IMR-90 (cell line): ENCODE measurements around the gene CNBD2. TPM values are rescaled to one million over a fixed set of nuclear protein-coding genes. Genes with fewer than 3 reads are reported as not detected.

ENCODE experiments used
- ATAC-seq: fragments of 200-7000 bp; cut with Tn5 transposase; 2 replicates; pipeline ENCODE4 v1.9.1; 2020; ENCODE audit warnings: low read depth, mild to moderate bottlenecking, moderate library complexity
- BruUV-seq: library from RNA; stranded (reverse); fragments of 400-500 nt; replicated peaks from 2 replicates; lab custom pipeline; 2021; lab: Mats Ljungman, UMichigan
- CTCF ChIA-PET: fragments of 300-600 bp; formaldehyde crosslinking; extraction: SDS; loops from one replicate; lab custom pipeline; 2021; ENCODE audit warnings: antibody characterized with exemption; lab: Yijun Ruan, JAX
- POLR2A ChIA-PET: fragments of 300-600 bp; sonication (Branson Sonifier 250); formaldehyde crosslinking; loops from one replicate; lab custom pipeline; 2022; ENCODE audit warnings: antibody characterized with exemption; ENCODE audit not compliant: unreplicated experiment; lab: Charles Lee
- DNase-seq: peaks from one replicate; pipeline ENCODE4 v3.0.0; 2013
- H2AFZ ChIP-seq: replicated peaks from 2 replicates; pipeline ENCODE3; 2013; ENCODE audit warnings: low read length, mild to moderate bottlenecking; ENCODE audit not compliant: poor library complexity
- H2AK5ac ChIP-seq: 2 replicates; pipeline ENCODE4 v1.6.1; 2013; ENCODE audit warnings: low read depth, low read length, inconsistent platforms
- H2AK9ac ChIP-seq: replicated peaks from 2 replicates; pipeline ENCODE3; 2013; ENCODE audit warnings: mild to moderate bottlenecking, low read depth, low read length, moderate library complexity; ENCODE audit not compliant: poor library complexity
- H2BK120ac ChIP-seq: 2 replicates; pipeline ENCODE4 v1.6.1; 2013; ENCODE audit warnings: low read depth, low read length, inconsistent platforms
- H2BK15ac ChIP-seq: 3 replicates; pipeline ENCODE4 v1.6.1; 2013; ENCODE audit warnings: low read depth, low read length, inconsistent platforms
- H2BK20ac ChIP-seq: 2 replicates; pipeline ENCODE4 v1.6.1; 2013; ENCODE audit warnings: low read depth, mild to moderate bottlenecking, inconsistent platforms, low read length, moderate library complexity
- H2BK5ac ChIP-seq: 2 replicates; pipeline ENCODE4 v1.6.1; 2013; ENCODE audit warnings: mild to moderate bottlenecking, low read depth, low read length, inconsistent platforms; ENCODE audit not compliant: poor library complexity, severe bottlenecking
- H3K14ac ChIP-seq: replicated peaks from 2 replicates; pipeline ENCODE4 v1.6.1; 2013; ENCODE audit warnings: low read depth, low read length, inconsistent platforms
- H3K18ac ChIP-seq: 2 replicates; pipeline ENCODE4 v1.6.1; 2013; ENCODE audit warnings: low read depth, low read length, control low read depth
- H3K23ac ChIP-seq: 2 replicates; pipeline ENCODE4 v1.6.1; 2013; ENCODE audit warnings: low read depth, low read length, inconsistent platforms
- H3K27ac ChIP-seq: 2 replicates; pipeline ENCODE4 v1.5.1; 2013; ENCODE audit warnings: mild to moderate bottlenecking, control low read depth, low read length; ENCODE audit not compliant: insufficient read depth
- H3K27me3 ChIP-seq: 2 replicates; pipeline ENCODE4 v1.6.1; 2013; ENCODE audit warnings: low read length; ENCODE audit not compliant: control insufficient read depth, insufficient read depth
- H3K36me3 ChIP-seq: 2 replicates; pipeline ENCODE4 v1.6.1; 2013; ENCODE audit warnings: low read length, mixed read lengths; ENCODE audit not compliant: control insufficient read depth, insufficient read depth
- H3K4ac ChIP-seq: 2 replicates; pipeline ENCODE4 v1.6.1; 2013; ENCODE audit warnings: low read depth, low read length, inconsistent platforms
- H3K4me1 ChIP-seq: 2 replicates; pipeline ENCODE4 v1.6.1; 2013; ENCODE audit warnings: low read length, mixed read lengths; ENCODE audit not compliant: control insufficient read depth, insufficient read depth
- H3K4me2 ChIP-seq: 2 replicates; pipeline ENCODE4 v1.6.1; 2013; ENCODE audit warnings: low read depth, mild to moderate bottlenecking, control low read depth, low read length, moderate library complexity
- H3K4me3 ChIP-seq: 2 replicates; pipeline ENCODE4 v1.5.1; 2013; ENCODE audit warnings: low read depth, mild to moderate bottlenecking, control low read depth, low read length, moderate library complexity; ENCODE audit not compliant: insufficient read depth
- H3K56ac ChIP-seq: 2 replicates; pipeline ENCODE4 v1.6.1; 2013; ENCODE audit warnings: low read length, inconsistent platforms; ENCODE audit not compliant: insufficient read depth; ENCODE audit errors: extremely low read depth
- H3K79me1 ChIP-seq, 2 experiments: 2 replicates each; pipeline ENCODE4 v1.6.1; 2013; ENCODE audit warnings: low read length in 2 of 2, inconsistent platforms in 1 of 2, low read depth in 1 of 2
- H3K9ac ChIP-seq: 2 replicates; pipeline ENCODE4 v1.6.1; 2013; ENCODE audit warnings: low read depth, low read length, control low read depth
- H3K9me1 ChIP-seq: 2 replicates; pipeline ENCODE4 v1.6.1; 2013; ENCODE audit warnings: low read length, inconsistent platforms; ENCODE audit not compliant: insufficient read depth
- H3K9me3 ChIP-seq: 2 replicates; pipeline ENCODE4 v1.6.1; 2013; ENCODE audit warnings: low read length; ENCODE audit not compliant: control insufficient read depth, insufficient read depth
- H4K20me1 ChIP-seq: 2 replicates; pipeline ENCODE4 v1.6.1; 2013; ENCODE audit warnings: low read length, inconsistent platforms; ENCODE audit not compliant: insufficient read depth
- H4K5ac ChIP-seq: 2 replicates; pipeline ENCODE4 v1.6.1; 2013; ENCODE audit warnings: mild to moderate bottlenecking, low read depth, low read length, control low read depth
- H4K8ac ChIP-seq, 2 experiments: 2 replicates each; pipeline ENCODE4 v1.6.1; 2013; ENCODE audit warnings: low read depth in 2 of 2, low read length in 2 of 2, control low read depth in 1 of 2, inconsistent platforms in 1 of 2
- H4K91ac ChIP-seq: 2 replicates; pipeline ENCODE4 v1.6.1; 2013; ENCODE audit warnings: low read depth, low read length, inconsistent platforms; ENCODE audit not compliant: insufficient read depth
- BHLHE40 ChIP-seq: fragments of 150-350 bp; IDR thresholded peaks from 2 replicates; pipeline ENCODE4 v1.6.1; 2016; ENCODE audit warnings: mild to moderate bottlenecking, low read depth, low read length
- CHD1 ChIP-seq: IDR thresholded peaks from 2 replicates; pipeline ENCODE4 v1.6.1; 2012; ENCODE audit warnings: low read depth, low read length, improper control_type of control experiment
- CTCF ChIP-seq: conservative IDR thresholded peaks from 2 replicates; pipeline ENCODE4 v1.5.1; 2012; ENCODE audit warnings: mild to moderate bottlenecking, low read depth, low read length, improper control_type of control experiment
- ELK1 ChIP-seq: fragments of 150-350 bp; IDR thresholded peaks from 2 replicates; pipeline ENCODE4 v1.6.1; 2016; ENCODE audit warnings: low read depth, mild to moderate bottlenecking, low read length, moderate library complexity, borderline replicate concordance
- FOS ChIP-seq: fragments of 150-350 bp; IDR thresholded peaks from 2 replicates; pipeline ENCODE4 v1.6.1; 2016; ENCODE audit warnings: low read depth, low read length
- MAFK ChIP-seq: IDR thresholded peaks from 2 replicates; pipeline ENCODE4 v1.6.1; 2012; ENCODE audit warnings: low read depth, low read length, improper control_type of control experiment
- MAZ ChIP-seq: IDR thresholded peaks from 2 replicates; pipeline ENCODE4 v1.6.1; 2012; ENCODE audit warnings: low read depth, mild to moderate bottlenecking, low read length, improper control_type of control experiment, moderate library complexity, borderline replicate concordance
- MXI1 ChIP-seq: IDR thresholded peaks from 2 replicates; pipeline ENCODE4 v1.6.1; 2012; ENCODE audit warnings: low read depth, mild to moderate bottlenecking, low read length, moderate library complexity, borderline replicate concordance
- NFE2L2 ChIP-seq: fragments of 150-350 bp; IDR thresholded peaks from 2 replicates; pipeline ENCODE4 v1.6.1; 2016; ENCODE audit warnings: low read depth, mild to moderate bottlenecking, low read length
- POLR2A ChIP-seq: IDR thresholded peaks from 2 replicates; pipeline ENCODE4 v1.6.1; 2012; ENCODE audit warnings: mild to moderate bottlenecking, low read depth, low read length
- RAD21 ChIP-seq: IDR thresholded peaks from 2 replicates; pipeline ENCODE4 v1.6.1; 2012; ENCODE audit warnings: low read length, improper control_type of control experiment
- RCOR1 ChIP-seq: IDR thresholded peaks from 2 replicates; pipeline ENCODE4 v1.6.1; 2012; ENCODE audit warnings: mild to moderate bottlenecking, low read length, improper control_type of control experiment; ENCODE audit not compliant: insufficient replicate concordance
- RFX5 ChIP-seq: IDR thresholded peaks from 2 replicates; pipeline ENCODE4 v1.8.0; 2012; ENCODE audit warnings: low read depth, mild to moderate bottlenecking, low read length, moderate library complexity
- SMC3 ChIP-seq: fragments of 150-350 bp; IDR thresholded peaks from 2 replicates; pipeline ENCODE4 v1.6.1; 2016; ENCODE audit warnings: low read depth, mild to moderate bottlenecking, antibody characterized with exemption, low read length, moderate library complexity
- WGBS, 2 experiments: methylation state at CpG; one replicate each; pipeline versions ENCODE4 v1.1.5 to v1.1.7; 2013; ENCODE audit warnings: missing lambda C conversion rate in 2 of 2; ENCODE audit not compliant: insufficient read length in 1 of 2; ENCODE audit errors: extremely low coverage in 2 of 2; 5-methylcytosine and 5-hydroxymethylcytosine counted together
- dilution Hi-C: fragments of 300-500 bp; cut with HindIII; formaldehyde crosslinking; loops from one replicate; pipeline ENCODE4 v1.14.3; 2018; ENCODE audit warnings: low sequenced_read_pairs; ENCODE audit not compliant: unreplicated experiment
- in situ Hi-C: fragments of 300-500 bp; cut with MboI; formaldehyde crosslinking; loops from 3 replicates; pipeline ENCODE4 v1.14.3; 2019; ENCODE audit warnings: low sequenced_read_pairs, inconsistent platforms, mixed read lengths
- intact Hi-C: fragments of 100-400 bp; cut with micrococcal nuclease; formaldehyde crosslinking; loops from 2 replicates; pipeline ENCODE4 v1.10.0; 2022
- polyA plus RNA-seq, 3 experiments: library from polyadenylated mRNA; depleted of rRNA; stranded (reverse); fragments of >200 nt; gene quantifications; 2 replicates each; pipeline ENCODE4 v1.2.3, GENCODE V29; 2012; ENCODE audit warnings: low replicate concordance in 1 of 3
- total RNA-seq: library from RNA; depleted of rRNA; stranded (reverse); fragments of >200 nt; gene quantifications from 2 replicates; pipeline ENCODE4 v1.2.3, GENCODE V29; 2012

CNBD2 gene
- total and polyA plus RNA-seq, 2 of the 4 experiments (the other 2 are of a cell fraction): 0.90 to 1.7 TPM

GRCh38 chr20:36008461-36009035 lies 40.2 kb downstream of the CNBD2 start:
- Histone ChIP-seq H3K4me2 (no peak overlapping the region), H2BK20ac (no peak overlapping the region), H3K4ac (no peak overlapping the region), H3K79me1 (no peaks in the 10 kb centered on the region), H4K20me1 (no peaks in the 10 kb centered on the region), H3K23ac (no peak overlapping the region), H3K36me3 (no peaks in the 10 kb centered on the region), H3K27ac (no peak overlapping the region), H3K56ac (no peak overlapping the region), H3K18ac (no peak overlapping the region), H2AFZ (no peak overlapping the region), H2AK9ac (no peak overlapping the region), H4K8ac (no peak overlapping the region), H3K4me3 (no peak overlapping the region), H3K9ac (no peak overlapping the region), H2BK120ac (no peak overlapping the region), H3K4me1 (no peaks in the 10 kb centered on the region), H2BK5ac (no peak overlapping the region), H3K9me3 (peaks cover 4% of the 10 kb centered on the region), H4K5ac (no peak overlapping the region), H3K9me1 (no peaks in the 10 kb centered on the region), H3K14ac (no peak overlapping the region), H4K91ac (no peak overlapping the region), H2BK15ac (no peak overlapping the region), H3K27me3 (peaks cover 3% of the 10 kb centered on the region), H2AK5ac (no peak overlapping the region)
- ChIA-PET CTCF (no interaction called here), POLR2A (no interaction called here)
- ATAC-seq (no peak), DNase-seq (no peak)
- BruUV-seq: no TSS peak
- no peak for TF ChIP-seq MAFK
- TF ChIP-seq POLR2A: no peak
- no peak for TF ChIP-seq CHD1
- no peak for TF ChIP-seq SMC3
- TF ChIP-seq CTCF: no peak
- TF ChIP-seq MAZ: no peak
- TF ChIP-seq ELK1: no peak
- no peak for TF ChIP-seq RFX5
- TF ChIP-seq RCOR1: no peak
- TF ChIP-seq MXI1: no peak
- TF ChIP-seq RAD21: no peak
- no peak for TF ChIP-seq FOS
- no peak for TF ChIP-seq BHLHE40
- TF ChIP-seq NFE2L2: no peak
- dilution Hi-C loops (no loop called here), intact Hi-C loops (no loop called here), in situ Hi-C loops (no loop called here)
- no CpG with 5 or more reads among the region's 4 CpGs for WGBS, 2 experiments
